Neural crest cell (in vitro differentiated cells): ENCODE measurements around the gene GALNT16. TPM values are rescaled to one million over a fixed set of nuclear protein-coding genes. Genes with fewer than 3 reads are reported as not detected.
"Not testable (repeated sequence)": the region's sequence is repeated elsewhere in the genome, so short reads cannot be mapped to it uniquely, and the experiment has no call there.

Experiments
- DNase-seq: peaks from one replicate; pipeline ENCODE4 v3.0.0; 2021; ENCODE audit warnings: low read depth, mixed read lengths, low spot score
- H3K27ac Mint-ChIP-seq: one replicate; pipeline ENCODE4 v1.8.0; 2021; ENCODE audit warnings: mild to moderate bottlenecking, mixed read lengths; ENCODE audit not compliant: unreplicated experiment
- H3K27me3 Mint-ChIP-seq: 2 replicates; pipeline ENCODE4 v1.8.0; 2021; ENCODE audit warnings: low read depth, mild to moderate bottlenecking, mixed read lengths
- H3K36me3 Mint-ChIP-seq: 2 replicates; pipeline ENCODE4 v1.8.0; 2021; ENCODE audit warnings: low read depth, mild to moderate bottlenecking, mixed read lengths
- H3K4me1 Mint-ChIP-seq: 2 replicates; pipeline ENCODE4 v1.8.0; 2021; ENCODE audit warnings: mixed read lengths
- H3K4me3 Mint-ChIP-seq: one replicate; pipeline ENCODE4 v1.8.0; 2021; ENCODE audit warnings: mild to moderate bottlenecking, mixed read lengths
- H3K9me3 Mint-ChIP-seq: 2 replicates; pipeline ENCODE4 v1.8.0; 2021; ENCODE audit warnings: mixed read lengths
- CTCF ChIP-seq: fragments of 200-600 bp; sonication (generic); conservative IDR thresholded peaks from 2 replicates; pipeline ENCODE4 v1.5.0; 2021; ENCODE audit warnings: antibody characterized with exemption, mild to moderate bottlenecking
- total RNA-seq: library from RNA; stranded (reverse); gene quantifications from 2 replicates; pipeline ENCODE4 v1.2.1, GENCODE V29; 2021

Gene GALNT16
- total RNA-seq, 1 donor from 2014 or later = 20.1 TPM

GRCh38 chr14:69287098-69288010 lies 27.4 kb downstream of the GALNT16 start:
- H3K4me3 Mint-ChIP-seq = no peak overlapping the region
- no peak for TF ChIP-seq CTCF
- no peaks in the 10 kb centered on the region for H3K9me3 Mint-ChIP-seq
- H3K4me1 Mint-ChIP-seq = peaks cover 20% of the 10 kb centered on the region
- H3K36me3 Mint-ChIP-seq = no peaks in the 10 kb centered on the region
- H3K27me3 Mint-ChIP-seq = no peaks in the 10 kb centered on the region
- no peak for DNase-seq
- no peak overlapping the region for H3K27ac Mint-ChIP-seq

GRCh38 chr14:69288011-69288771 lies 28.2 kb downstream of the GALNT16 start:
- no peaks in the 10 kb centered on the region for H3K9me3 Mint-ChIP-seq
- no peak overlapping the region for H3K27ac Mint-ChIP-seq

GRCh38 chr14:69288956-69289705 lies 29.2 kb downstream of the GALNT16 start:
- Mint-ChIP-seq H3K4me3 (no peak overlapping the region), H3K4me1 (peaks cover 20% of the 10 kb centered on the region), H3K9me3 (no peaks in the 10 kb centered on the region), H3K36me3 (no peaks in the 10 kb centered on the region), H3K27me3 (no peaks in the 10 kb centered on the region), H3K27ac (peak overlapping the region; percentile 9)
- DNase-seq = no peak
- no peak for TF ChIP-seq CTCF

More at GRCh38 chr14:69288011-69288771, 28.2 kb downstream of the GALNT16 start:
- no peaks in the 10 kb centered on the region for H3K36me3 Mint-ChIP-seq
- no peak overlapping the region for H3K4me3 Mint-ChIP-seq
- peak; percentile 16 for DNase-seq
- H3K4me1 Mint-ChIP-seq = peaks cover 20% of the 10 kb centered on the region
- H3K27me3 Mint-ChIP-seq = no peaks in the 10 kb centered on the region
- peak; percentile 47 for TF ChIP-seq CTCF

GRCh38 chr14:69289811-69290520 lies 30.0 kb downstream of the GALNT16 start:
- TF ChIP-seq CTCF = no peak
- Mint-ChIP-seq H3K4me1 (peaks cover 20% of the 10 kb centered on the region), H3K36me3 (no peaks in the 10 kb centered on the region), H3K4me3 (no peak overlapping the region), H3K27me3 (no peaks in the 10 kb centered on the region), H3K9me3 (no peaks in the 10 kb centered on the region), H3K27ac (peak overlapping the region; percentile 54)
- DNase-seq = no peak

- not testable (repeated sequence) for DNase-seq, H3K27me3 Mint-ChIP-seq, H3K9me3 Mint-ChIP-seq, H3K27ac Mint-ChIP-seq, H3K4me3 Mint-ChIP-seq, H3K36me3 Mint-ChIP-seq
- H3K4me1 Mint-ChIP-seq = peaks cover 12% of the 10 kb centered on the region
These were observed 30.9 kb downstream of the GALNT16 start for GRCh38 chr14:69290881-69291280.
